HCT116 (cell line): ENCODE data around the gene LCN15.

ENCODE experiments used
- TF ChIP-seq, protein P1 (sequence below), 3 experiments: fragments of 200-600 bp in 1 of 3; sonication (generic) in 1 of 3; IDR thresholded peaks in 2 of 3; conservative IDR thresholded peaks in 1 of 3; 2 replicates each; pipeline ENCODE4 v1.5.1; 2012 to 2017; ENCODE audit warnings: low read depth in 2 of 3, low read length in 2 of 3, antibody characterized with exemption in 1 of 3, borderline replicate concordance in 1 of 3, control low read depth in 1 of 3, mild to moderate bottlenecking in 1 of 3, mixed read lengths in 1 of 3, mixed run types in 1 of 3, moderate library complexity in 1 of 3; ENCODE audit not compliant: insufficient read depth in 1 of 3
- TF ChIP-seq, protein P2 (sequence below): IDR thresholded peaks from 2 replicates; pipeline ENCODE4 v1.6.1; 2012; ENCODE audit warnings: low read depth

DNA sequence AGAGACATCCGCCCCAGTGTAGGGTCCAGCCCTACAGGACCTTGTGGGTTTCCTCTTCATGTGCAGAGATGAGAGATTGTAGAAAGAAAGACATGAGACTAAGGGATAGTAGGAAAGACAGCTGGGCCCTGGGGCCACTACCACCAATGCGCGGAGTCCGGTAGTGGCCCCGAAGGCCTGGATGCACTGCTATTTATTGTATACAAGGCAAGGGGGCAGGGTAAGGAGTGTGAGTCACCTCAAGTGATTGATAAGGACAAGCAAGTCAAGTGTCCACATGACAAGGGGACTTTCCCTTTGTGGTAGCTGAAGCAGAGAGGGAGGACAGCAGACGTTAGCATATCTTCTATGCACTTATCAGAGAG lies 20.7 kb upstream of the LCN15 start:
- TF ChIP-seq, protein P1, sequence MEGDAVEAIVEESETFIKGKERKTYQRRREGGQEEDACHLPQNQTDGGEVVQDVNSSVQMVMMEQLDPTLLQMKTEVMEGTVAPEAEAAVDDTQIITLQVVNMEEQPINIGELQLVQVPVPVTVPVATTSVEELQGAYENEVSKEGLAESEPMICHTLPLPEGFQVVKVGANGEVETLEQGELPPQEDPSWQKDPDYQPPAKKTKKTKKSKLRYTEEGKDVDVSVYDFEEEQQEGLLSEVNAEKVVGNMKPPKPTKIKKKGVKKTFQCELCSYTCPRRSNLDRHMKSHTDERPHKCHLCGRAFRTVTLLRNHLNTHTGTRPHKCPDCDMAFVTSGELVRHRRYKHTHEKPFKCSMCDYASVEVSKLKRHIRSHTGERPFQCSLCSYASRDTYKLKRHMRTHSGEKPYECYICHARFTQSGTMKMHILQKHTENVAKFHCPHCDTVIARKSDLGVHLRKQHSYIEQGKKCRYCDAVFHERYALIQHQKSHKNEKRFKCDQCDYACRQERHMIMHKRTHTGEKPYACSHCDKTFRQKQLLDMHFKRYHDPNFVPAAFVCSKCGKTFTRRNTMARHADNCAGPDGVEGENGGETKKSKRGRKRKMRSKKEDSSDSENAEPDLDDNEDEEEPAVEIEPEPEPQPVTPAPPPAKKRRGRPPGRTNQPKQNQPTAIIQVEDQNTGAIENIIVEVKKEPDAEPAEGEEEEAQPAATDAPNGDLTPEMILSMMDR (IDR thresholded peaks at IDR 0.05 in 2 of 3, conservative IDR thresholded peaks at IDR 0.05 in 1 of 3; ENCODE audit: borderline replicate concordance in 1 of 3, insufficient read depth in 1 of 3, low read depth in 2 of 3, low read length in 2 of 3) = no peak
- TF ChIP-seq, protein P2, sequence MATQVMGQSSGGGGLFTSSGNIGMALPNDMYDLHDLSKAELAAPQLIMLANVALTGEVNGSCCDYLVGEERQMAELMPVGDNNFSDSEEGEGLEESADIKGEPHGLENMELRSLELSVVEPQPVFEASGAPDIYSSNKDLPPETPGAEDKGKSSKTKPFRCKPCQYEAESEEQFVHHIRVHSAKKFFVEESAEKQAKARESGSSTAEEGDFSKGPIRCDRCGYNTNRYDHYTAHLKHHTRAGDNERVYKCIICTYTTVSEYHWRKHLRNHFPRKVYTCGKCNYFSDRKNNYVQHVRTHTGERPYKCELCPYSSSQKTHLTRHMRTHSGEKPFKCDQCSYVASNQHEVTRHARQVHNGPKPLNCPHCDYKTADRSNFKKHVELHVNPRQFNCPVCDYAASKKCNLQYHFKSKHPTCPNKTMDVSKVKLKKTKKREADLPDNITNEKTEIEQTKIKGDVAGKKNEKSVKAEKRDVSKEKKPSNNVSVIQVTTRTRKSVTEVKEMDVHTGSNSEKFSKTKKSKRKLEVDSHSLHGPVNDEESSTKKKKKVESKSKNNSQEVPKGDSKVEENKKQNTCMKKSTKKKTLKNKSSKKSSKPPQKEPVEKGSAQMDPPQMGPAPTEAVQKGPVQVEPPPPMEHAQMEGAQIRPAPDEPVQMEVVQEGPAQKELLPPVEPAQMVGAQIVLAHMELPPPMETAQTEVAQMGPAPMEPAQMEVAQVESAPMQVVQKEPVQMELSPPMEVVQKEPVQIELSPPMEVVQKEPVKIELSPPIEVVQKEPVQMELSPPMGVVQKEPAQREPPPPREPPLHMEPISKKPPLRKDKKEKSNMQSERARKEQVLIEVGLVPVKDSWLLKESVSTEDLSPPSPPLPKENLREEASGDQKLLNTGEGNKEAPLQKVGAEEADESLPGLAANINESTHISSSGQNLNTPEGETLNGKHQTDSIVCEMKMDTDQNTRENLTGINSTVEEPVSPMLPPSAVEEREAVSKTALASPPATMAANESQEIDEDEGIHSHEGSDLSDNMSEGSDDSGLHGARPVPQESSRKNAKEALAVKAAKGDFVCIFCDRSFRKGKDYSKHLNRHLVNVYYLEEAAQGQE = no peak
